ENCODE measurements around the gene NUP54.

NUP54 gene

GRCh38 chr4:76066546-76066945 is 81.7 kb downstream of the NUP54 start:
- DNase-seq: no peak
